Measurements from ENCODE around the gene TMEM263. TPM values are rescaled to one million over a fixed set of nuclear protein-coding genes. Genes with fewer than 3 reads are reported as not detected.
"Not testable (repeated sequence)": the region's sequence is repeated elsewhere in the genome, so short reads cannot be mapped to it uniquely, and the experiment has no call there.

Gene TMEM263
- total RNA-seq, 2 experiments from 2014 or later, result 29.1 to 30.4 TPM

DNA sequence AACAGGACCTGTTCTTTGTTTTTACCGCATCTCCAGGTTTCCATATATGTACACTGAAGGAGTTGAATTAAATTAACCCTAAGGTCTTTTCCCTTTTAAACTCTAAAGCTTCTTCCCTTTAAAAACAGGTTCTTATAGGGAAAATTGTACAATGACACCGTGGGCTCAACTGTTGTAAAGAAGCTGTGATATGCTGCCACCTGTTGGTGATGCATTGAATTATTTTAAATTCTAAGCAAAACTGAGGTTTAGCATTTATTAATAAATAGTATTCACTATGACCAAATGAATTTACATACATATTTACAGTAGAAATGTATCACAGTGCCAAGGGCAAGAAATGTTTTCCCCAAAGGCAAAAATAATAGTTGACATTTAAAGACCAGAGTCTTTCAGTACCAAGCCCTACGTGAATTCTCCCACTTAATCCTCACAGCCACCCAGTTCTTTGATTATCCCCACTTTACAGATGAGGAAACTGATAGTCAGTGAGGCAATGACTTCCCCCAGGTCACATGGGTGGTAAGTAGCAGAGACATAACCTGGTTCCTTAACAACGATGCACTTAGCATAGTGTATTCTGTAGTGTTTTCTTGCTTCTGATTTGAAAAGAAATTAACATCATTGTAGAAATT is 35.7 kb upstream of the TMEM263 start:
- CTCF ChIA-PET, result interaction anchor here (0.6 to 2.5 kb wide), 16 partner anchors 11 to 1010 kb away, joined by 3 to 10 read pairs (median 4); no protein-coding TSS in a partner anchor
- Mint-ChIP-seq H3K9me3 (peaks cover 5% of the 10 kb centered on the region), H3K27me3 (ENCODE audit: low read depth) (peaks cover 5% of the 10 kb centered on the region), H3K4me1 (ENCODE audit: low read depth) (peaks cover 8% of the 10 kb centered on the region), H3K36me3 (ENCODE audit: low read depth) (no peaks in the 10 kb centered on the region), H3K27ac (no peak overlapping the region), H3K4me3 (no peak overlapping the region)
- DNase-seq, result peak; percentile 23
- intact Hi-C loops (cut with micrococcal nuclease), result loop anchor here (1.0 to 10.0 kb wide), 9 partner anchors 79 to 693 kb away; partner anchors contain the start of genes POLR3B and RFX4

DNA sequence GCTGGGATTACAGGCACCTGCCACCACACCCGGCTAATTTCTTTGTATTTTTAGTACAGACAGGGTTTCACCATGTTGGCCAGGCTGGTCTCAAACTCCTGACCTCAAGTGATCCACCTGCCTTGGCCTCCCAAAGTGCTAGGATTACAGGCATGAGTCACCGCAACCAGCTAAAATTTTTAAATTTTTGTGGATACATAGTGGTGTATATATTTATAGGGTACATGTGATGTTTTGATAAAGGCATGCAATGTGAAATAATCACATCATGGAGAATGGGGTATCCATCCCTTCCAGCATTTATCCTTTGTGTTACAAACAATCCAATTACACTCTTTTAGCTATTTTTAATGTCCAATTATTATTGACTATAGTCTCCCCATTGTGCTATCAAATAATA is 33.7 kb upstream of the TMEM263 start:
- intact Hi-C loops (cut with micrococcal nuclease), result loop anchor here (2.0 to 5.0 kb wide), 2 partner anchors 180 to 695 kb away; no protein-coding TSS in a partner anchor
- H3K36me3 Mint-ChIP-seq (ENCODE audit: low read depth); H3K4me1 Mint-ChIP-seq (ENCODE audit: low read depth); H3K27me3 Mint-ChIP-seq (ENCODE audit: low read depth); DNase-seq; H3K4me3 Mint-ChIP-seq; H3K9me3 Mint-ChIP-seq; H3K27ac Mint-ChIP-seq: not testable (repeated sequence)
- CTCF ChIA-PET, result interaction anchor here (0.6 to 2.5 kb wide), 4 partner anchors 82 to 564 kb away, joined by 3 to 10 read pairs (median 3); partner anchors contain the start of gene POLR3B

- H3K27me3 Mint-ChIP-seq (ENCODE audit: low read depth); CTCF ChIA-PET; H3K9me3 Mint-ChIP-seq; H3K4me1 Mint-ChIP-seq (ENCODE audit: low read depth); H3K36me3 Mint-ChIP-seq (ENCODE audit: low read depth); H3K4me3 Mint-ChIP-seq; H3K27ac Mint-ChIP-seq; DNase-seq: not testable (repeated sequence)
- intact Hi-C loops (cut with micrococcal nuclease), result loop anchor here (5.0 kb wide), 1 partner anchor 179 kb away; no protein-coding TSS in a partner anchor
Observed at GRCh38 chr12:106923594-106923993, 32.1 kb upstream of the TMEM263 start.

DNA sequence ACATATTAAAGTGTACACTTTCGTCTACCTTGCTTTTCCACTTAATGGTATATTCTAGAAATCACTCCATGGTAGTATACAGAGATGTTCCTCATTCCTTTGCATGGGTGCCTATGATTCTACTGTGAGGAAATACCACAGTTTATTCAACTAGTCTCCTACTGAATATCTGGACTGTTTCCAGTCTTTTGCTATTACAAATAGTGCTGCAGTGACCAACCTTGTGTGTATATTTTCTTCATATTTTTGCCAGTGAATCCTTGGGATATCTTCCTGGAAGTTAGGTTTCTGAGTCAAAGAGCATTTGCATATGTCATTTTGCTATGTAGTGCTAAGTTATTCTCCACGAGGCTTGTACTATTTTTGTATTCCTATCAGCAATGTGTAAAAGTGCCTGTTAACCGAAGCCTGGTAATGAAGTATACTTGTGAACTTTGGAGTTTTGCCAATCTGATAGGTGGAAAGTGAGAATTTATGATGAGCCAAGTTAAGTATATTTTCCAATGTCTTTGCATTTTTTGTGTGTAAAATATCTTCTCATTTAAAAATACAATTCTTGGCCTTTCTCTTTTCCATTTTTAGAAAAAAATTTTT is 31.3 kb upstream of the TMEM263 start:
- Mint-ChIP-seq H3K27ac (no peak overlapping the region), H3K27me3 (ENCODE audit: low read depth) (peaks cover 6% of the 10 kb centered on the region), H3K4me1 (ENCODE audit: low read depth) (no peaks in the 10 kb centered on the region), H3K36me3 (ENCODE audit: low read depth) (no peaks in the 10 kb centered on the region), H3K9me3 (peaks cover 5% of the 10 kb centered on the region), H3K4me3 (no peak overlapping the region)
- CTCF ChIA-PET, result interaction anchor here (0.7 kb wide), 1 partner anchor 62 kb away, joined by 3 read pairs; no protein-coding TSS in a partner anchor
- intact Hi-C loops (cut with micrococcal nuclease), result loop anchor here (5.0 kb wide), 1 partner anchor 178 kb away; no protein-coding TSS in a partner anchor
- DNase-seq, result no peak

DNA sequence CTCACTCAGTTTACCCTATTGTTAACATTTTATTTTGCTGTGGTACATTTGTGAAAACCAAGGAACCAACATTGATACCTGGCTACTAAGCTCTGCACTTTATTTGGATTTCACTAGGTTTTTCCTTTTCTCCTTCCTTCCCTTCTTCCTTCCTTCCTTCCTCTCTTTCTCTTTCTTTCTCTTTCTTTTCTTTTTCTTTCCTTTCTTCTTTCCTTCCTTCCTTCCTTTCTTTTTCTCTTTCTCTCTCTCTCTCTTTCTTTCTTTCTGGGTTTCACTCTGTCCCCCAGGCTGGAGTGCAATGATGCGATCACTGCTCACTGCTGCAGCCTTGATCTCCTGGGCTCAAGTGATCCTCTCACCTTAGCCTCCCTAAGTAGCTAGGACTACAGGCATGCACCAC is 29.1 kb upstream of the TMEM263 start:
- Mint-ChIP-seq H3K27ac (no peak overlapping the region), H3K4me3 (no peak overlapping the region), H3K36me3 (ENCODE audit: low read depth) (no peaks in the 10 kb centered on the region), H3K9me3 (peaks cover 5% of the 10 kb centered on the region), H3K4me1 (ENCODE audit: low read depth) (no peaks in the 10 kb centered on the region), H3K27me3 (ENCODE audit: low read depth) (peaks cover 10% of the 10 kb centered on the region)
- CTCF ChIA-PET, result interaction anchor here (0.5 kb wide), 1 partner anchor 540 kb away, joined by 3 read pairs; no protein-coding TSS in a partner anchor
- no peak for DNase-seq
- intact Hi-C loops (cut with micrococcal nuclease), result no loop called here

DNA sequence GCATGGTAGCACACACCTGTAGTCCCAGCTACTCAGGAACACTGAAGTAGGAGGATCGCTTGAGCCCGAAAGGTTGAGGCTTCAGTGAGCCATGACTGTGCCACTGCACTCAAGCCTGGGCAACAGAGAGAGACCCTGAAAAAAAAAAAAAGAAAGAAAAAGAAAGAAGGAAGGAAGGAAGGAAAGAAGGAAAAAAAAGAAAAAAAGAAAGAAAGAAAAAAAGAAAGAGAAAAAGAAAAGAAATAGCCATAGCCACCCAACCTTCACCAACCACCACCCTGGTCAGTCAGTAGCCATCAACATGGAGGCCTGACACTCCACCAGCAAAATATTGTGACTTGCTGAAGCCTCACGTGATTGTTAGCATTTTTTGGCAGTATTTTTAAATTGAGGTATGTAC is 21.4 kb upstream of the TMEM263 start:
- intact Hi-C loops (cut with micrococcal nuclease), result no loop called here
- H3K36me3 Mint-ChIP-seq (ENCODE audit: low read depth), result no peaks in the 10 kb centered on the region
- no peaks in the 10 kb centered on the region for H3K9me3 Mint-ChIP-seq
- no peaks in the 10 kb centered on the region for H3K4me1 Mint-ChIP-seq (ENCODE audit: low read depth)
- H3K27ac Mint-ChIP-seq, result no peak overlapping the region
- no peak overlapping the region for H3K4me3 Mint-ChIP-seq
- H3K27me3 Mint-ChIP-seq (ENCODE audit: low read depth), result peaks cover 7% of the 10 kb centered on the region
- DNase-seq, result no peak
- CTCF ChIA-PET, result interaction anchor here (0.7 kb wide), 1 partner anchor 196 kb away, joined by 3 read pairs; no protein-coding TSS in a partner anchor

DNA sequence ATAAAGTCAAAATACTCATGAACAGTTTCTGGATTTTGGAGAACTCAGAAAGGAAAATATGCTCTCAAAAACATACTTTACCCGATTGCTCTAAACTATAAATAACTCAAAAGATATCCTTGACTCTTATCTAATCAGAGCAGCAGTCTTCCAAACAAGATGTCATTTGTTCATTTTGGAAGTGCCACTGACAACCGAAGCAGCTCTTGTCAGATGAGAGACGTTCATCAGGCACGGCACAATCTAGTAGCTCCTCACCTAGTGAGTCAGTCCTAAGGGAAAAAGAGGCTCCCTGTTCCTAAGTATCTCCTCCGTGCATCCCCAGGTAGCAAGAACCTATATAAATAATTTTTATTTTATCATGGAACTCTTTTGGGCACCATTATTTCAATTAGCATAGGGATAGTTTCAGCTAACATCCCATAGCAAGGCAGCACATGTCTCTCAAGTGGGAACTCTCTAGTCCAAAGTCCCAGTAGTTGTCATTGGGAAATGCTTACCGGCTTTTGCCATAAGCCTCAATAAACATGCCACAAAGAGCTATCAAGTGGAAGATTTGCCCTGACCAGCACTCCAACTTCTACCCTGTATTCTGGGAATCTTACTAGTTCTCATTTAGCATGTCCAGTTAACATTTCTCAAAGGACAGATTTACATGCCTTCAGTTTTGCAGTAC is 14.1 kb upstream of the TMEM263 start:
- intact Hi-C loops (cut with micrococcal nuclease), result no loop called here
- peaks cover 5% of the 10 kb centered on the region for H3K9me3 Mint-ChIP-seq
- H3K4me1 Mint-ChIP-seq (ENCODE audit: low read depth), result no peaks in the 10 kb centered on the region
- H3K36me3 Mint-ChIP-seq (ENCODE audit: low read depth), result no peaks in the 10 kb centered on the region
- H3K27ac Mint-ChIP-seq, result no peak overlapping the region
- no peak for DNase-seq
- H3K27me3 Mint-ChIP-seq (ENCODE audit: low read depth), result no peaks in the 10 kb centered on the region
- no peak overlapping the region for H3K4me3 Mint-ChIP-seq
- CTCF ChIA-PET, result interaction anchor here (0.6 kb wide), 1 partner anchor 206 kb away, joined by 3 read pairs; no protein-coding TSS in a partner anchor

- DNase-seq, result no peak
- intact Hi-C loops (cut with micrococcal nuclease), result no loop called here
- H3K9me3 Mint-ChIP-seq, result peaks cover 5% of the 10 kb centered on the region
- CTCF ChIA-PET, result no interaction called here
- H3K4me3 Mint-ChIP-seq, result no peak overlapping the region
- no peaks in the 10 kb centered on the region for H3K4me1 Mint-ChIP-seq (ENCODE audit: low read depth)
- no peaks in the 10 kb centered on the region for H3K27me3 Mint-ChIP-seq (ENCODE audit: low read depth)
- H3K27ac Mint-ChIP-seq, result no peak overlapping the region
- H3K36me3 Mint-ChIP-seq (ENCODE audit: low read depth), result no peaks in the 10 kb centered on the region
Observed at GRCh38 chr12:106942775-106943174, 12.9 kb upstream of the TMEM263 start.

DNA sequence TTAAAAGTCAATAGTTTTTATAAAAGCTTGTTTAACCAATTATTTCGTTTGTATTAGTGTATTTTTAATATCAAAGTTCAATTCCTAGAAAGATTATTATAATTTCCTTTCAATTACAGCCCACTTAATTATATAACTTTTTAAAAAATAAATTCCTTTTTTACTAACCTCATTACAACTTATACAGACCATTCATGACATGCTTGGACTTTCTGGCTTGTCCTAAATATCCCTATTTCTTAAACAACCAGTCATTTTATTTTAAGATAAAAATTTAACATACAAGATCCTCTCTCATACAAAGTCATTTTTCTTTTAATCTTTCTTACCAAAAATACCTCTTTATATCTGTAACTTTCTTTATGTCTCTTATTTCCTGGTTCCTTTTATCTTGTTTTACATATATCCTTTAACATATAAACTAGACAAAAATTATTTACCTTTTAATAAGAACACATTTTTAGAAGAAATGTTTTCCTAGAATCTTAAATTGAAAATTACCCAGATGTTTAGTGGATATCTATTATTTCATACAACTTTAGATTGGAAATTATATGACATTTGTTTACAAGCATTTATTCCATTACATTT is 10.4 kb upstream of the TMEM263 start:
- no peak overlapping the region for H3K4me3 Mint-ChIP-seq
- intact Hi-C loops (cut with micrococcal nuclease), result no loop called here
- peaks cover 22% of the 10 kb centered on the region for H3K9me3 Mint-ChIP-seq
- no peaks in the 10 kb centered on the region for H3K4me1 Mint-ChIP-seq (ENCODE audit: low read depth)
- CTCF ChIA-PET, result no interaction called here
- H3K27ac Mint-ChIP-seq, result no peak overlapping the region
- no peaks in the 10 kb centered on the region for H3K27me3 Mint-ChIP-seq (ENCODE audit: low read depth)
- peaks cover 3% of the 10 kb centered on the region for H3K36me3 Mint-ChIP-seq (ENCODE audit: low read depth)
- no peak for DNase-seq

GRCh38 chr12:106947461-106947860 is 8.2 kb upstream of the TMEM263 start:
- Mint-ChIP-seq H3K27ac (no peak overlapping the region), H3K27me3 (ENCODE audit: low read depth) (no peaks in the 10 kb centered on the region), H3K4me3 (no peak overlapping the region), H3K36me3 (ENCODE audit: low read depth) (peaks cover 3% of the 10 kb centered on the region), H3K9me3 (peaks cover 26% of the 10 kb centered on the region), H3K4me1 (ENCODE audit: low read depth) (no peaks in the 10 kb centered on the region)
- CTCF ChIA-PET, result no interaction called here
- no peak for DNase-seq
- intact Hi-C loops (cut with micrococcal nuclease), result no loop called here

DNA sequence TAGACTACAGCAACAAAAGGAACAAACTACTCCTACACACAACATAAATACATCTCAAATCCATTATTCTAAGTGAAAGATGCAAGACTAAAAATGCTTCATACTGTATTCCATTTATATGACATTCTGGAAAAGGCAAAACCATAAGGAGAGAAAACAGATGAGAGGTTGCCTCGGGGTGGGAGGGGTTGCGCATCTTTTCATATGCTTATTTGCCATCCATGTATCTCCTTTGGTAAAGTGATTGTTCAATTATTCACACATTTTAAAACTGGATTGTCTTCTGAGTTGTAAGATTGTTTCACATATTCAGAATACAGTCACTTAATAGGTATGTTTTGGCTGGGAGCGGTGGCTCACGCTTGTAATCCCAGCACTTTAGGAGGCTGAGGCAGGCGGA is 5.1 kb upstream of the TMEM263 start:
- Mint-ChIP-seq H3K36me3 (ENCODE audit: low read depth) (peaks cover 3% of the 10 kb centered on the region), H3K4me3 (no peak overlapping the region), H3K9me3 (peaks cover 22% of the 10 kb centered on the region), H3K27me3 (ENCODE audit: low read depth) (no peaks in the 10 kb centered on the region), H3K4me1 (ENCODE audit: low read depth) (peaks cover 3% of the 10 kb centered on the region), H3K27ac (no peak overlapping the region)
- intact Hi-C loops (cut with micrococcal nuclease), result no loop called here
- no peak for DNase-seq
- CTCF ChIA-PET, result no interaction called here

All from activated naive CD4-positive, alpha-beta T cell treated with anti-CD3 and anti-CD28 coated beads for 36 hours (primary cell).